Activated naive CD8-positive, alpha-beta T cell treated with anti-CD3 and anti-CD28 coated beads, Interleukin-2, amount 50 U/mL, for 24 hours (primary cell): ENCODE data around the gene TSC22D2.
A peak's percentile ranks its signal among the peaks of the same experiment; 100 is the strongest.

Experiments
- ATAC-seq: fragments of 150-1000 bp; cut with Tn5 transposase; one replicate; pipeline ENCODE4 v1.10.0; 2021
- DNase-seq: peaks from one replicate; pipeline ENCODE4 v3.0.0; 2021
- H3K27ac Mint-ChIP-seq: one replicate; pipeline ENCODE4 v1.8.0; 2021; ENCODE audit warnings: mild to moderate bottlenecking, mixed read lengths
- H3K27me3 Mint-ChIP-seq: one replicate; pipeline ENCODE4 v1.8.0; 2021; ENCODE audit warnings: mixed read lengths
- H3K36me3 Mint-ChIP-seq: one replicate; pipeline ENCODE4 v1.8.0; 2021; ENCODE audit warnings: low read depth, mixed read lengths
- H3K4me1 Mint-ChIP-seq: one replicate; pipeline ENCODE4 v1.8.0; 2021; ENCODE audit warnings: mixed read lengths
- H3K4me3 Mint-ChIP-seq: one replicate; pipeline ENCODE4 v1.8.0; 2021; ENCODE audit warnings: mild to moderate bottlenecking, moderate library complexity, mixed read lengths
- H3K9me3 Mint-ChIP-seq: one replicate; pipeline ENCODE4 v1.8.0; 2021; ENCODE audit warnings: mixed read lengths

Gene TSC22D2

GRCh38 chr3:150439657-150440056 lies 31.6 kb downstream of the TSC22D2 start:
- ATAC-seq (no peak), DNase-seq (no peak)
- no peaks in the 10 kb centered on the region for H3K9me3 Mint-ChIP-seq
- no peaks in the 10 kb centered on the region for H3K27me3 Mint-ChIP-seq
- no peak overlapping the region for H3K4me3 Mint-ChIP-seq
- peaks cover 9% of the 10 kb centered on the region for H3K4me1 Mint-ChIP-seq
- H3K27ac Mint-ChIP-seq, result no peak overlapping the region
- H3K36me3 Mint-ChIP-seq, result peaks cover 17% of the 10 kb centered on the region

GRCh38 chr3:150443331-150443741 lies 35.2 kb downstream of the TSC22D2 start:
- ATAC-seq, result no peak
- Mint-ChIP-seq H3K27me3 (no peaks in the 10 kb centered on the region), H3K27ac (no peak overlapping the region), H3K36me3 (peaks cover 19% of the 10 kb centered on the region), H3K4me1 (peaks cover 16% of the 10 kb centered on the region), H3K4me3 (no peak overlapping the region), H3K9me3 (no peaks in the 10 kb centered on the region)
- no peak for DNase-seq

- Mint-ChIP-seq H3K36me3 (peaks cover 21% of the 10 kb centered on the region), H3K9me3 (no peaks in the 10 kb centered on the region), H3K27ac (no peak overlapping the region), H3K27me3 (no peaks in the 10 kb centered on the region), H3K4me1 (peaks cover 19% of the 10 kb centered on the region), H3K4me3 (no peak overlapping the region)
- DNase-seq, result no peak
- ATAC-seq, result no peak
Measured at GRCh38 chr3:150444371-150444770, 36.3 kb downstream of the TSC22D2 start.

- Mint-ChIP-seq H3K4me1 (peaks cover 25% of the 10 kb centered on the region), H3K4me3 (no peak overlapping the region), H3K36me3 (peaks cover 19% of the 10 kb centered on the region), H3K27ac (no peak overlapping the region), H3K9me3 (no peaks in the 10 kb centered on the region), H3K27me3 (no peaks in the 10 kb centered on the region)
- no peak for ATAC-seq
- DNase-seq, result no peak
Measured at GRCh38 chr3:150446470-150446977, 38.4 kb downstream of the TSC22D2 start.

- H3K27me3 Mint-ChIP-seq, result no peaks in the 10 kb centered on the region
- no peak overlapping the region for H3K27ac Mint-ChIP-seq
Measured at GRCh38 chr3:150447084-150447483, 39.0 kb downstream of the TSC22D2 start.

GRCh38 chr3:150447631-150448465 lies 39.8 kb downstream of the TSC22D2 start:
- DNase-seq (no peak), ATAC-seq (no peak)
- peaks cover 25% of the 10 kb centered on the region for H3K4me1 Mint-ChIP-seq
- peak overlapping the region; percentile 37 for H3K27ac Mint-ChIP-seq
- no peaks in the 10 kb centered on the region for H3K27me3 Mint-ChIP-seq
- no peaks in the 10 kb centered on the region for H3K9me3 Mint-ChIP-seq
- peaks cover 10% of the 10 kb centered on the region for H3K36me3 Mint-ChIP-seq
- H3K4me3 Mint-ChIP-seq, result no peak overlapping the region

More at GRCh38 chr3:150447084-150447483, 39.0 kb downstream of the TSC22D2 start:
- no peak overlapping the region for H3K4me3 Mint-ChIP-seq
- H3K9me3 Mint-ChIP-seq, result no peaks in the 10 kb centered on the region
- ATAC-seq (no peak), DNase-seq (no peak)
- H3K36me3 Mint-ChIP-seq, result peaks cover 14% of the 10 kb centered on the region
- H3K4me1 Mint-ChIP-seq, result peaks cover 25% of the 10 kb centered on the region

- Mint-ChIP-seq H3K4me3 (no peak overlapping the region), H3K27me3 (no peaks in the 10 kb centered on the region), H3K27ac (no peak overlapping the region), H3K4me1 (peaks cover 21% of the 10 kb centered on the region), H3K9me3 (no peaks in the 10 kb centered on the region), H3K36me3 (peaks cover 9% of the 10 kb centered on the region)
- DNase-seq (no peak), ATAC-seq (no peak)
Measured at GRCh38 chr3:150449169-150449721, 41.1 kb downstream of the TSC22D2 start.

- H3K4me1 Mint-ChIP-seq, result peaks cover 21% of the 10 kb centered on the region
- DNase-seq (no peak), ATAC-seq (no peak)
- H3K4me3 Mint-ChIP-seq, result no peak overlapping the region
- peaks cover 7% of the 10 kb centered on the region for H3K36me3 Mint-ChIP-seq
- H3K27ac Mint-ChIP-seq, result no peak overlapping the region
- no peaks in the 10 kb centered on the region for H3K27me3 Mint-ChIP-seq
- H3K9me3 Mint-ChIP-seq, result no peaks in the 10 kb centered on the region
Measured at GRCh38 chr3:150450916-150451315, 42.8 kb downstream of the TSC22D2 start.

- H3K9me3 Mint-ChIP-seq, result no peaks in the 10 kb centered on the region
- no peaks in the 10 kb centered on the region for H3K27me3 Mint-ChIP-seq
- H3K4me3 Mint-ChIP-seq, result no peak overlapping the region
- ATAC-seq, result no peak
- H3K27ac Mint-ChIP-seq, result no peak overlapping the region
- H3K36me3 Mint-ChIP-seq, result peaks cover 7% of the 10 kb centered on the region
- DNase-seq, result no peak
- H3K4me1 Mint-ChIP-seq, result peaks cover 20% of the 10 kb centered on the region
Measured at GRCh38 chr3:150451329-150452048, 43.4 kb downstream of the TSC22D2 start.

- Mint-ChIP-seq H3K9me3 (no peaks in the 10 kb centered on the region), H3K36me3 (peaks cover 15% of the 10 kb centered on the region), H3K4me3 (no peak overlapping the region), H3K27me3 (no peaks in the 10 kb centered on the region), H3K4me1 (peaks cover 10% of the 10 kb centered on the region), H3K27ac (no peak overlapping the region)
- no peak for ATAC-seq
- no peak for DNase-seq
Measured at GRCh38 chr3:150453353-150453752, 45.3 kb downstream of the TSC22D2 start.

GRCh38 chr3:150454085-150454484 lies 46.0 kb downstream of the TSC22D2 start:
- ATAC-seq (no peak), DNase-seq (no peak)
- H3K27me3 Mint-ChIP-seq, result no peaks in the 10 kb centered on the region
- H3K4me1 Mint-ChIP-seq, result peaks cover 8% of the 10 kb centered on the region
- no peak overlapping the region for H3K4me3 Mint-ChIP-seq
- no peaks in the 10 kb centered on the region for H3K9me3 Mint-ChIP-seq
- no peak overlapping the region for H3K27ac Mint-ChIP-seq
- H3K36me3 Mint-ChIP-seq, result peaks cover 19% of the 10 kb centered on the region

- Mint-ChIP-seq H3K27ac (no peak overlapping the region), H3K27me3 (no peaks in the 10 kb centered on the region), H3K36me3 (peaks cover 22% of the 10 kb centered on the region), H3K4me1 (peaks cover 4% of the 10 kb centered on the region), H3K9me3 (no peaks in the 10 kb centered on the region), H3K4me3 (no peak overlapping the region)
- ATAC-seq (no peak), DNase-seq (no peak)
Measured at GRCh38 chr3:150454622-150455021, 46.5 kb downstream of the TSC22D2 start.

- Mint-ChIP-seq H3K4me1 (peaks cover 4% of the 10 kb centered on the region), H3K4me3 (no peak overlapping the region), H3K27me3 (no peaks in the 10 kb centered on the region), H3K27ac (no peak overlapping the region), H3K9me3 (no peaks in the 10 kb centered on the region), H3K36me3 (peaks cover 22% of the 10 kb centered on the region)
- ATAC-seq (no peak), DNase-seq (no peak)
Measured at GRCh38 chr3:150455341-150455740, 47.2 kb downstream of the TSC22D2 start.

GRCh38 chr3:150458001-150458400 lies 49.9 kb downstream of the TSC22D2 start:
- H3K27me3 Mint-ChIP-seq, result no peaks in the 10 kb centered on the region
- no peak for DNase-seq

GRCh38 chr3:150460484-150460883 lies 52.4 kb downstream of the TSC22D2 start:
- ATAC-seq (no peak), DNase-seq (no peak)
- Mint-ChIP-seq H3K4me1 (no peaks in the 10 kb centered on the region), H3K4me3 (no peak overlapping the region), H3K36me3 (peaks cover 20% of the 10 kb centered on the region), H3K27me3 (no peaks in the 10 kb centered on the region), H3K9me3 (no peaks in the 10 kb centered on the region), H3K27ac (no peak overlapping the region)

More at GRCh38 chr3:150458001-150458400, 49.9 kb downstream of the TSC22D2 start:
- Mint-ChIP-seq H3K4me1 (no peaks in the 10 kb centered on the region), H3K9me3 (no peaks in the 10 kb centered on the region), H3K36me3 (peaks cover 22% of the 10 kb centered on the region), H3K4me3 (no peak overlapping the region), H3K27ac (no peak overlapping the region)
- no peak for ATAC-seq
